ENCODE measurements around the gene TIMP3.
"Not testable (repeated sequence)": the region's sequence is repeated elsewhere in the genome, so short reads cannot be mapped to it uniquely, and the experiment has no call there.

The TIMP3 gene

DNA sequence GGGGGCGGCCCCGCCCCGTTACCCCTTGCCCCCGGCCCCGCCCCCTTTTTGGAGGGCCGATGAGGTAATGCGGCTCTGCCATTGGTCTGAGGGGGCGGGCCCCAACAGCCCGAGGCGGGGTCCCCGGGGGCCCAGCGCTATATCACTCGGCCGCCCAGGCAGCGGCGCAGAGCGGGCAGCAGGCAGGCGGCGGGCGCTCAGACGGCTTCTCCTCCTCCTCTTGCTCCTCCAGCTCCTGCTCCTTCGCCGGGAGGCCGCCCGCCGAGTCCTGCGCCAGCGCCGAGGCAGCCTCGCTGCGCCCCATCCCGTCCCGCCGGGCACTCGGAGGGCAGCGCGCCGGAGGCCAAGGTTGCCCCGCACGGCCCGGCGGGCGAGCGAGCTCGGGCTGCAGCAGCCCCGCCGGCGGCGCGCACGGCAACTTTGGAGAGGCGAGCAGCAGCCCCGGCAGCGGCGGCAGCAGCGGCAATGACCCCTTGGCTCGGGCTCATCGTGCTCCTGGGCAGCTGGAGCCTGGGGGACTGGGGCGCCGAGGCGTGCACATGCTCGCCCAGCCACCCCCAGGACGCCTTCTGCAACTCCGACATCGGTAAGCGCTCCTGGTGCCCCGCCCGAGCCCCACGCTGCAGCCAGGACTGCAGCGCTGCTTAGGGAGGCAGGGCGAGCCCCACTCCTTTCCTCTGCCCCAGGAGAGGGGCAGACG lies at the start of gene TIMP3:
TIMP3 (plus strand) TSS at position 169 of the 700 bp plus-strand sequence; CDS start at position 466, 297 bp downstream.
- DNase-seq (ENCODE audit: low read depth, low spot score), result peak; percentile 85
- H3K4me3 ChIP-seq (ENCODE audit: low read depth, low read length), result peak within 1 kb of the TSS; percentile 88

GRCh38 chr22:32752326-32752725 lies 49.2 kb upstream of the TIMP3 start:
- TF ChIP-seq, protein P1, sequence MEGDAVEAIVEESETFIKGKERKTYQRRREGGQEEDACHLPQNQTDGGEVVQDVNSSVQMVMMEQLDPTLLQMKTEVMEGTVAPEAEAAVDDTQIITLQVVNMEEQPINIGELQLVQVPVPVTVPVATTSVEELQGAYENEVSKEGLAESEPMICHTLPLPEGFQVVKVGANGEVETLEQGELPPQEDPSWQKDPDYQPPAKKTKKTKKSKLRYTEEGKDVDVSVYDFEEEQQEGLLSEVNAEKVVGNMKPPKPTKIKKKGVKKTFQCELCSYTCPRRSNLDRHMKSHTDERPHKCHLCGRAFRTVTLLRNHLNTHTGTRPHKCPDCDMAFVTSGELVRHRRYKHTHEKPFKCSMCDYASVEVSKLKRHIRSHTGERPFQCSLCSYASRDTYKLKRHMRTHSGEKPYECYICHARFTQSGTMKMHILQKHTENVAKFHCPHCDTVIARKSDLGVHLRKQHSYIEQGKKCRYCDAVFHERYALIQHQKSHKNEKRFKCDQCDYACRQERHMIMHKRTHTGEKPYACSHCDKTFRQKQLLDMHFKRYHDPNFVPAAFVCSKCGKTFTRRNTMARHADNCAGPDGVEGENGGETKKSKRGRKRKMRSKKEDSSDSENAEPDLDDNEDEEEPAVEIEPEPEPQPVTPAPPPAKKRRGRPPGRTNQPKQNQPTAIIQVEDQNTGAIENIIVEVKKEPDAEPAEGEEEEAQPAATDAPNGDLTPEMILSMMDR (IDR thresholded peaks at IDR 0.05; ENCODE audit: low read depth, low read length), result no peak
- no peak for DNase-seq (ENCODE audit: low read depth, low spot score)
- H3K4me3 ChIP-seq (ENCODE audit: low read depth, low read length), result no peak overlapping the region
- in situ Hi-C loops (cut with HindIII; ENCODE audit: low sequenced_read_pairs), result no loop called here

More for the DNA sequence above, at the start of gene TIMP3:
- TF ChIP-seq, protein P1 (IDR thresholded peaks at IDR 0.05; ENCODE audit: low read depth, low read length), result no peak
- in situ Hi-C loops (cut with HindIII; ENCODE audit: low sequenced_read_pairs), result no loop called here

GRCh38 chr22:32752816-32753520 lies 48.5 kb upstream of the TIMP3 start:
- TF ChIP-seq, protein P1 (IDR thresholded peaks at IDR 0.05; ENCODE audit: low read depth, low read length), result no peak
- in situ Hi-C loops (cut with HindIII; ENCODE audit: low sequenced_read_pairs), result no loop called here
- no peak overlapping the region for H3K4me3 ChIP-seq (ENCODE audit: low read depth, low read length)
- peak; percentile 59 for DNase-seq (ENCODE audit: low read depth, low spot score)

DNA sequence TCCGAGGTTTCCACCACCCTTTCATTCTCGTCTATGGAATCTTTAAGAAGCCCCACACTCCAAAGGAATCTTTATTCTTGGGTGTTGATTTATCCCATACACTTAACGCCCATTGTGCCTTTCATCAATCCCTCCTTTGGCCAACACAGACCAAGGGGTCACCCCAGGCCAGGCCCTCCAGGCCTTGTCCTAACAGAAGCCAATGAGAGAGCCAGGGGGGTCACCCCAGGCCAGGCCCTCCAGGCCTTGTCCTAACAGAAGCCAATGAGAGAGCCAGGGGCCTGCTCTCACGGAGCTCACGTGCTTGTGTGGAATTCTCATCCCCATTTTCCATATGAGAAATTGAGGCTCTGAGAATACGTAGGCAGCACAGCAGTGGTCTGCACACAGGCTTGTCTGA lies 47.9 kb upstream of the TIMP3 start:
- in situ Hi-C loops (cut with HindIII; ENCODE audit: low sequenced_read_pairs), result no loop called here
- TF ChIP-seq, protein P1 (IDR thresholded peaks at IDR 0.05; ENCODE audit: low read depth, low read length), result no peak
- DNase-seq (ENCODE audit: low read depth, low spot score), result no peak
- H3K4me3 ChIP-seq (ENCODE audit: low read depth, low read length), result no peak overlapping the region

- H3K4me3 ChIP-seq (ENCODE audit: low read depth, low read length), result no peak overlapping the region
- TF ChIP-seq, protein P1 (IDR thresholded peaks at IDR 0.05; ENCODE audit: low read depth, low read length), result no peak
- in situ Hi-C loops (cut with HindIII; ENCODE audit: low sequenced_read_pairs), result no loop called here
- DNase-seq (ENCODE audit: low read depth, low spot score), result peak; percentile 38
These were observed 47.0 kb upstream of the TIMP3 start for GRCh38 chr22:32754413-32755041.

GRCh38 chr22:32757086-32757762 lies 44.3 kb upstream of the TIMP3 start:
- in situ Hi-C loops (cut with HindIII; ENCODE audit: low sequenced_read_pairs); DNase-seq (ENCODE audit: low read depth, low spot score); H3K4me3 ChIP-seq (ENCODE audit: low read depth, low read length): not testable (repeated sequence)
